Chondrocyte (in vitro differentiated cells): ENCODE measurements around the gene SUMF2. TPM values are rescaled to one million over a fixed set of nuclear protein-coding genes. Genes with fewer than 3 reads are reported as not detected.

Experiments used
- DNase-seq: peaks from one replicate; pipeline ENCODE4 v3.0.0; 2021; ENCODE audit warnings: mixed read lengths, low spot score
- H3K27ac Mint-ChIP-seq: one replicate; pipeline ENCODE4 v1.8.0; 2021; ENCODE audit warnings: mild to moderate bottlenecking, moderate library complexity, mixed read lengths; ENCODE audit not compliant: unreplicated experiment
- H3K27me3 Mint-ChIP-seq: 2 replicates; pipeline ENCODE4 v1.8.0; 2021; ENCODE audit warnings: low read depth, mixed read lengths
- H3K36me3 Mint-ChIP-seq: 2 replicates; pipeline ENCODE4 v1.8.0; 2021; ENCODE audit warnings: low read depth, mixed read lengths
- H3K4me1 Mint-ChIP-seq: 2 replicates; pipeline ENCODE4 v1.8.0; 2021; ENCODE audit warnings: low read depth, mild to moderate bottlenecking, mixed read lengths
- H3K4me3 Mint-ChIP-seq: one replicate; pipeline ENCODE4 v1.8.0; 2021; ENCODE audit warnings: mild to moderate bottlenecking, moderate library complexity, mixed read lengths; ENCODE audit not compliant: unreplicated experiment
- H3K9me3 Mint-ChIP-seq: 2 replicates; pipeline ENCODE4 v1.8.0; 2021; ENCODE audit warnings: low read depth, mixed read lengths
- CTCF ChIP-seq: fragments of 200-600 bp; sonication (generic); IDR thresholded peaks from 2 replicates; pipeline ENCODE4 v1.5.0; 2021; ENCODE audit warnings: antibody characterized with exemption, mild to moderate bottlenecking, moderate library complexity
- total RNA-seq: library from RNA; stranded (reverse); gene quantifications from 3 replicates; pipeline ENCODE4 v1.2.1, GENCODE V29; 2021

Gene SUMF2
- total RNA-seq, 1 donor from 2014 or later = 158 TPM

DNA sequence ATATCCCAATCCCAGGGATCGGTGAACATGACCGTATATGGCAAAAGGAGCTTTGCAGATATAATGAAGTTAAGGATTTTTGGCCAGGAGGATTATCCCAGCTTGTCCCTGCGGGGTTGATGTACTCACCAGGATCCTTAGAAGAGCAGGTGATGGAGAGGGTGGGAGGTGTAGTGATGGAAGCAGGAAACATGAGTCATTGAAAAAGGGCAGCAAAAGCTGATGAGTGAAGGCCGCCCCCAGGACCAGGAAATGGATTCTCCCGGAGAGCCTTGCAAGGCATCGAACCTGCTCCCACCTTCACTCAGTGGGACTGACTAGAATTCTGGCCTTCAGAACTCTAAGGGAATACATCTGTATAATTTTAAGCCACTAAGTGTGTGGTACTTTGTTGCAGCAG, 57.4 kb downstream of the SUMF2 start:
- Mint-ChIP-seq H3K4me3 (no peak overlapping the region), H3K27me3 (peaks cover 2% of the 10 kb centered on the region), H3K27ac (no peak overlapping the region), H3K36me3 (no peaks in the 10 kb centered on the region), H3K4me1 (no peaks in the 10 kb centered on the region), H3K9me3 (no peaks in the 10 kb centered on the region)
- no peak for DNase-seq
- no peak for TF ChIP-seq CTCF

DNA sequence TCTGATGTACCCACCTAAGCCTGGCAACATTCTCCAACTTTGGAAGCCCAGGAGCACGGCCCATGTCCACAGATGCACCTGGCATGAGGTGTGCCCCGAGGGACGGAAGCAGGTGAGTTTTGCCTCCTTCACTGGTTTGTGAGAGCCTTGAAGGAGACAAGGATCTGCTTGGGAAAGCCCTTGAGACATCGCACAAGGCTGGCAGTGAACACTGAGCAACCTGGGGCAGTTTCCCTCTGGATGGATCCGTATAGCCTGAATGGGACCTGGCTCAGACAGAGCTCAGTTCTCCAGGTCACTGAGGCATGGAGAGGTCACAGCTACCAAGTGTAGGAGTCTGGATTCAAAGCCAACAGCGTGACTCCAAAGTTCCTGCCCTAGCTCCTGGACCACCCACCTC, 60.9 kb downstream of the SUMF2 start:
- H3K27me3 Mint-ChIP-seq = peaks cover 2% of the 10 kb centered on the region
- H3K9me3 Mint-ChIP-seq = no peaks in the 10 kb centered on the region
- TF ChIP-seq CTCF = no peak
- no peak for DNase-seq
- no peaks in the 10 kb centered on the region for H3K36me3 Mint-ChIP-seq
- no peaks in the 10 kb centered on the region for H3K4me1 Mint-ChIP-seq
- H3K4me3 Mint-ChIP-seq = no peak overlapping the region
- no peak overlapping the region for H3K27ac Mint-ChIP-seq

DNA sequence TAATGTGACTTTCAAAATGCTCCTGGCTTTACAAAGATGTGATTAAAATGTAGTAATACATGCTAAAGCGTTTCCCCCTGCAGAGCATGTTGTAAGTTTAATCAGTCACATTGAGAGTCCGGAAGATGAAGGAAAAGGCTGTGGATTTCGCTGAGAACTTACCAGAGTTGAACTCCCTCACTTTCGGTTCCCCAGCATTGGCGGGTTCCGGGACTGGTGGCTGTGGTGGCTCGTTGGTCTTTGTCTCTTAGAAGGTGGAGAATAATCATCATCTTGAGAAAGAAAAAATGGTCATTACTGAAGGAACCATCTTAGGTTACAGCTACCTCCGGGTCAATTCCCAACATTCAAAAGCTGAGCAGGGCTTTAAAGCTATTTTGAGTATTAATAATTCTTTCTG, 61.7 kb downstream of the SUMF2 start:
- Mint-ChIP-seq H3K4me3 (no peak overlapping the region), H3K9me3 (no peaks in the 10 kb centered on the region), H3K27me3 (peaks cover 2% of the 10 kb centered on the region), H3K36me3 (no peaks in the 10 kb centered on the region), H3K4me1 (no peaks in the 10 kb centered on the region), H3K27ac (no peak overlapping the region)
- no peak for DNase-seq
- TF ChIP-seq CTCF = no peak

- Mint-ChIP-seq H3K27me3 (peaks cover 2% of the 10 kb centered on the region), H3K9me3 (no peaks in the 10 kb centered on the region), H3K27ac (no peak overlapping the region), H3K4me1 (no peaks in the 10 kb centered on the region), H3K4me3 (no peak overlapping the region), H3K36me3 (no peaks in the 10 kb centered on the region)
- no peak for DNase-seq
- no peak for TF ChIP-seq CTCF
Observed at GRCh38 chr7:56127241-56127975, 63.3 kb downstream of the SUMF2 start.

Other genes starting within 250 kb of the SUMF2 start
- gene SEPTIN14, start 201.5 kb upstream of the SUMF2 start, total RNA-seq = not detected in 3 replicates
- gene ZNF713, start 176.8 kb upstream of the SUMF2 start, total RNA-seq = 2.8 to 3.6 TPM (median 3.5 TPM) in 3 replicates
- gene MRPS17, start 112.4 kb upstream of the SUMF2 start, total RNA-seq = 11.8 to 13.0 TPM (median 11.9 TPM) in 3 replicates
- gene NIPSNAP2, start 99.7 kb upstream of the SUMF2 start, total RNA-seq = 37.3 to 43.4 TPM (median 43.0 TPM) in 3 replicates
- gene PSPH, start 12.8 kb upstream of the SUMF2 start, total RNA-seq = 11.4 to 37.5 TPM (median 35.9 TPM) in 3 replicates
- gene CCT6A, start 12.5 kb upstream of the SUMF2 start, total RNA-seq = 97.2 to 123 TPM (median 101 TPM) in 3 replicates
- gene PHKG1, start 28.7 kb downstream of the SUMF2 start, total RNA-seq = 0.15 to 0.62 TPM (median 0.24 TPM) in 3 replicates
- gene CHCHD2, start 42.2 kb downstream of the SUMF2 start, total RNA-seq = 119 to 232 TPM (median 120 TPM) in 3 replicates
- gene NUPR2, start 52.1 kb downstream of the SUMF2 start, total RNA-seq = not detected in 3 replicates